GM23248 (cell line): Measurements from ENCODE around the gene SLC39A1. TPM values are rescaled to one million over a fixed set of nuclear protein-coding genes. Genes with fewer than 3 reads are reported as not detected.
A peak's percentile ranks its signal among the peaks of the same experiment; 100 is the strongest.

Source experiments
- DNase-seq: peaks from one replicate; pipeline ENCODE4 v3.0.0-alpha.2; 2015
- H2AFZ ChIP-seq: fragments of 200-600 bp; sonication (generic); 2 replicates; pipeline ENCODE4 v1.6.1; 2016; ENCODE audit warnings: antibody characterized with exemption
- H3F3A ChIP-seq: fragments of 200-600 bp; sonication (generic); 2 replicates; pipeline ENCODE4 v1.6.1; 2016; ENCODE audit warnings: mild to moderate bottlenecking, antibody characterized with exemption, mixed run types; ENCODE audit not compliant: insufficient read depth
- H3K27ac ChIP-seq: fragments of 200-600 bp; sonication (generic); 2 replicates; pipeline ENCODE4 v1.5.1; 2016; ENCODE audit warnings: mild to moderate bottlenecking
- H3K27me3 ChIP-seq: fragments of 200-600 bp; sonication (generic); replicated peaks from 2 replicates; pipeline ENCODE4 v1.6.1; 2016; ENCODE audit warnings: mild to moderate bottlenecking; ENCODE audit not compliant: insufficient read depth
- H3K36me3 ChIP-seq: fragments of 200-600 bp; sonication (generic); 2 replicates; pipeline ENCODE4 v1.6.1; 2016; ENCODE audit warnings: low read depth, mild to moderate bottlenecking
- H3K4me1 ChIP-seq: fragments of 200-600 bp; sonication (generic); 2 replicates; pipeline ENCODE4 v1.6.1; 2016; ENCODE audit warnings: mild to moderate bottlenecking; ENCODE audit not compliant: insufficient read depth
- H3K4me2 ChIP-seq: fragments of 200-600 bp; sonication (generic); one replicate; pipeline ENCODE4 v1.6.1; 2016; ENCODE audit warnings: mild to moderate bottlenecking; ENCODE audit not compliant: unreplicated experiment
- H3K4me3 ChIP-seq: fragments of 200-600 bp; sonication (generic); 2 replicates; pipeline ENCODE4 v1.5.1; 2016; ENCODE audit warnings: mild to moderate bottlenecking
- H3K79me2 ChIP-seq: fragments of 200-600 bp; sonication (generic); 2 replicates; pipeline ENCODE4 v1.6.1; 2016; ENCODE audit warnings: mild to moderate bottlenecking; ENCODE audit not compliant: insufficient read depth
- H3K9ac ChIP-seq: fragments of 200-600 bp; sonication (generic); 2 replicates; pipeline ENCODE4 v1.6.1; 2016; ENCODE audit warnings: mild to moderate bottlenecking
- H3K9me2 ChIP-seq: fragments of 200-600 bp; sonication (generic); 2 replicates; pipeline ENCODE4 v1.6.1; 2016; ENCODE audit warnings: mixed run types, mild to moderate bottlenecking, moderate library complexity; ENCODE audit not compliant: insufficient read depth
- H3K9me3 ChIP-seq: fragments of 200-600 bp; sonication (generic); one replicate; pipeline ENCODE4 v1.6.1; 2017; ENCODE audit warnings: low read depth
- H4K20me1 ChIP-seq: fragments of 200-600 bp; sonication (generic); 2 replicates; pipeline ENCODE4 v1.6.0; 2016; ENCODE audit not compliant: insufficient read depth
- EZH2 ChIP-seq: fragments of 200-600 bp; sonication (generic); IDR thresholded peaks from 2 replicates; pipeline ENCODE4 v1.6.1; 2018; ENCODE audit warnings: antibody characterized with exemption, mild to moderate bottlenecking; ENCODE audit not compliant: insufficient read depth, poor library complexity, severe bottlenecking
- EZH2phosphoT487 ChIP-seq: fragments of 200-600 bp; sonication (generic); IDR thresholded peaks from 2 replicates; pipeline ENCODE4 v1.6.1; 2018; ENCODE audit warnings: antibody characterized with exemption, moderate library complexity, mild to moderate bottlenecking, low read depth; ENCODE audit not compliant: insufficient read depth
- WGBS, 2 experiments: methylation state at CpG; one replicate each; pipeline ENCODE4 v1.1.6; 2015 to 2017; ENCODE audit warnings: low lambda C conversion rate in 2 of 2, low coverage in 1 of 2; ENCODE audit errors: missing lambda C conversion rate in 2 of 2; 5-methylcytosine and 5-hydroxymethylcytosine counted together
- in situ Hi-C: fragments of 300-500 bp; cut with MboI; formaldehyde crosslinking; loops from 2 replicates; pipeline ENCODE4 v1.15.0; 2020
- polyA plus RNA-seq: library from polyadenylated mRNA; unstranded; fragments of >200 nt; fragmentation: Nextera tagmentation; extraction: Ambion mirVana; gene quantifications from 2 replicates; pipeline ENCODE4 v1.2.1, GENCODE V29; 2016
- total RNA-seq: library from RNA; depleted of rRNA; stranded (reverse); fragments of >200 nt; shearing (Covaris generic); gene quantifications from 2 replicates; pipeline ENCODE4 v1.2.3, GENCODE V29; 2014

The SLC39A1 gene
- total and polyA plus RNA-seq, 2 experiments from 2014 or later, result 91.9 to 120 TPM

DNA sequence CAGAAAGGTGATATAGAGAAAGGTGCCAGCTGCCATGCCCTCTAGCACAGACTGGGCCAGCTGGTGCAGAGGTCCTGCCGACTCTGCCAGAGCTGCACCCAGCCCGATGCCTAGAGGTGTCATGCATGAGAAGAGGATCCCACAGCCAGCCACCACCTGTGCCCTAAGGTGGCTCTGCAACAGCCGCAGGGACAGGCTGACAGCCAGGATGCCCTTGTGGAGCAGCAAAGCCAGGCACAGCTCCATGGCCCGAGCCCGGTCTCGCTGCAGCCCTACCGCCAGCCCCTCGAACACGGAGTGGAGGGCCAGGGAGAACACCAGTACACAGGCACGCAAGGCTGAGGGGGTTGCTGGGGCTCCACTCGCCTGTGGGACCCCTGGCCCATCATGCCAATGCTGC, 3.1 kb downstream of the SLC39A1 start:
- H3K9me2 ChIP-seq, result no peaks in the 10 kb centered on the region
- H2AFZ ChIP-seq, result no peak overlapping the region
- no peak overlapping the region for H3K4me3 ChIP-seq
- no peaks in the 10 kb centered on the region for H3K36me3 ChIP-seq
- no peak for DNase-seq
- H3K4me2 ChIP-seq, result no peak overlapping the region
- H4K20me1 ChIP-seq, result no peaks in the 10 kb centered on the region
- no peaks in the 10 kb centered on the region for H3K9me3 ChIP-seq
- H3K27me3 ChIP-seq, result no peaks in the 10 kb centered on the region
- WGBS, 2 experiments, result 92 to 96% methylated on average over 10 to 11 of the region's 11 CpGs
- H3K79me2 ChIP-seq, result peaks cover 67% of the 10 kb centered on the region
- no peak for TF ChIP-seq EZH2phosphoT487
- TF ChIP-seq EZH2, result no peak
- peaks cover 9% of the 10 kb centered on the region; the same call in 1 of the 2 replicates for H3F3A ChIP-seq
- H3K4me1 ChIP-seq, result peaks cover 14% of the 10 kb centered on the region
- in situ Hi-C loops, result no loop called here
- H3K27ac ChIP-seq, result no peak overlapping the region
- H3K9ac ChIP-seq, result no peak overlapping the region

DNA sequence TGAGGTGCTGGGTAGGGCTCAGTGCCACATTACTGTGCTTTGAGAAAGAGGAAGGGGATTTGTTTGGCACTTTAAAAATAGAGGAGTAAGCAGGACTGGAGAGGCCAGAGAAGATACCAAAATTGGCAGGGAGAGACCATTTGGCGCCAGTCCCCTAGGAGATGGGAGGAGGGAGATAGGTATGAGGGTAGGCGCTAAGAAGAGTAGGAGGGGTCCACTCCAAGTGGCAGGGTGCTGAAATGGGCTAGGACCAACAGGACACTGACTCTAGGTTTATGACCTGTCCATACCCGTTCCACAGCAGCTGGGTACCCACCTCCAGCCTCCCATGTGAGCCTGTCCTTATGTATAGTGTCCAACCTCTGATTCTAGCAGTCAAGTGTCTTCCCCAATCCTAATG, 3.9 kb downstream of the SLC39A1 start:
- Histone ChIP-seq H3K9me3 (no peaks in the 10 kb centered on the region), H3K27ac (0 out of 2 replicates have a peak overlapping the region, but pooled peaks have one; percentile 11), H3K36me3 (no peaks in the 10 kb centered on the region), H3K9ac (no peak overlapping the region), H3K27me3 (no peaks in the 10 kb centered on the region), H4K20me1 (no peaks in the 10 kb centered on the region), H3F3A (peaks cover 9% of the 10 kb centered on the region; the same call in 1 of the 2 replicates), H3K79me2 (peaks cover 69% of the 10 kb centered on the region), H3K4me1 (peaks cover 12% of the 10 kb centered on the region), H2AFZ (no peak overlapping the region), H3K4me2 (no peak overlapping the region), H3K9me2 (no peaks in the 10 kb centered on the region), H3K4me3 (no peak overlapping the region)
- in situ Hi-C loops, result no loop called here
- TF ChIP-seq EZH2phosphoT487 (no peak), EZH2 (no peak)
- no peak for DNase-seq
- WGBS, 2 experiments, result 80 to 86% methylated on average over 3 of the region's 3 CpGs

DNA sequence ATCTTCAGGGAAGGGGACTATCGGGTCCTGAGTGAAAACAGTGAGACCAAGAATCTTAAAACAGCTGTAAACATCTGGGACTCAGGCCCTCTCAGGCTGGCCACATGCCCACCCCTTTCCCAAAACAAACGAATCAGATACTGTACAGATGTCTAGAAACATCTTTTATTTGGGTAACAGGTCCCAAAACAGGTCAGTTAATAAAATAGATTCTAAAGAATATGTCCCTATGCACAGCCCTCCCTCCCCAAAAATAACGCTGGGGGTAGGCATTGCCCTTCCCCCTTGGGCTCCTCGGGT, 4.4 kb downstream of the SLC39A1 start:
- Histone ChIP-seq H3K79me2 (peaks cover 69% of the 10 kb centered on the region), H2AFZ (peak overlapping the region; percentile 63; the same call in 1 of the 2 replicates), H3K27me3 (no peaks in the 10 kb centered on the region), H3K4me1 (peaks cover 8% of the 10 kb centered on the region), H3K9me3 (no peaks in the 10 kb centered on the region), H3K36me3 (no peaks in the 10 kb centered on the region), H3K27ac (0 out of 2 replicates have a peak overlapping the region, but pooled peaks have one; percentile 11), H3K4me2 (peak overlapping the region; percentile 6), H3K9me2 (no peaks in the 10 kb centered on the region), H3K4me3 (peak overlapping the region; percentile 90), H4K20me1 (no peaks in the 10 kb centered on the region), H3K9ac (peak overlapping the region; percentile 90), H3F3A (peaks cover 9% of the 10 kb centered on the region; the same call in 1 of the 2 replicates)
- no peak for DNase-seq
- 3 to 8% methylated on average over 4 of the region's 4 CpGs for WGBS, 2 experiments
- TF ChIP-seq EZH2, result no peak
- no peak for TF ChIP-seq EZH2phosphoT487
- in situ Hi-C loops, result no loop called here

DNA sequence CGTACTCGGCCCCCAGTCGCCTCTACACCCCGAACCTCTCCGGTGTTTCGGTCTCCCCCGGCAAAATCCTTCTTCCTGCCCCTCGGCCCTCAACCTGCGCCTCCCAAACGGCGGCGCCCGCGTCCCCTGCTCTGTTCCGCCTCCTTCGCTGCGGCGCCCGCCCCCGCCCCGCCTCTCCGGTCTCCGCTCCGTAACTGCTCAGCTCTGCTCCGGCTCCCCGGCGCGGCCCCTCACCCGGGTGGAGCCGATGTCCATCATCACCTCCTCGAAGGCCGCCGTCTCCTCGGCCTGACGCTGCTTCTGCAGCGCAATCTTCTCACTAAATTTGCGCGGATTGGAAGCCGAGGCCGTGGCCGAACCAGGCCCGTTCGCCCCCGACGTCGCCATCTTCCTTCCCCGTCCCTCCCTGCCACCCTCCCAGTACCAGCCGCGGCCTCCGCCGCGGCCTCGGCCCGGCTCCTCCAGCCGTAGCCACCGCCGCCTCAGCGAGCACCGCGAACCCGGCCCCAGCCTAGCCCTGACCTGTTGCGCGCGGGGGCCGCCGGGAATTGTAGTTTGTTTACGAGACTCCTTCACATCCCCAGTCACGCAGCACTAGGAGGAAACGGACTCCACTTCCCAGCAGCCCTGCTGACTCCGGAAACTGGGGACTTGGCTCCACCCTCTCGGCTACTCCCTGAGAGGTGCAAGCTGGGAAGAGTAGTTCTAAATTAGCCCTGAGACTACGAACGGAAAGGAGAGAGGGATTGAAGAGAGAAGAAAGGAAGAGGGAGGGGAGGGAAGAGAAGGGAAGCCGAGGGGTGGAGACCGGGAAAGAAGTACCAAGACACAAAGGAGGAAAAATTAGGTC, 5.0 kb downstream of the SLC39A1 start, which contains the start of gene CRTC2:
TSS of gene CRTC2 (minus strand) at position 502 of the 850 bp plus-strand sequence. CDS start at position 387, 115 bp downstream.
- Histone ChIP-seq H3K4me1 (peaks cover 8% of the 10 kb centered on the region), H3K27ac (peak within 1 kb of the TSS; percentile 70), H3K4me3 (peak within 1 kb of the TSS; percentile 90), H4K20me1 (no peaks in the 10 kb centered on the region), H2AFZ (peak within 1 kb of the TSS; percentile 84), H3K4me2 (peak within 1 kb of the TSS; percentile 95), H3K36me3 (no peaks in the 10 kb centered on the region), H3K9me2 (no peaks in the 10 kb centered on the region), H3F3A (peaks cover 9% of the 10 kb centered on the region; the same call in 1 of the 2 replicates), H3K9me3 (no peaks in the 10 kb centered on the region), H3K9ac (peak within 1 kb of the TSS; percentile 90), H3K79me2 (peaks cover 73% of the 10 kb centered on the region), H3K27me3 (no peaks in the 10 kb centered on the region)
- in situ Hi-C loops, result no loop called here
- no peak for TF ChIP-seq EZH2phosphoT487
- TF ChIP-seq EZH2, result no peak
- DNase-seq, result peak; percentile 100
- 1% methylated on average over 31 to 74 of the region's 75 CpGs for WGBS, 2 experiments
